MG63 (cell line): ENCODE data around the gene ZFPM1. TPM values are rescaled to one million over a fixed set of nuclear protein-coding genes. Genes with fewer than 3 reads are reported as not detected.
"Not testable (repeated sequence)": the region's sequence is repeated elsewhere in the genome, so short reads cannot be mapped to it uniquely, and the experiment has no call there.

Experiments
- DNase-seq: peaks from one replicate; pipeline ENCODE4 v3.0.0-alpha.2; 2020
- H3K27me3 ChIP-seq: fragments of 250-450 bp; sonication (Bioruptor Pico); 2 replicates; pipeline ENCODE4 v1.5.1; 2020; ENCODE audit warnings: mild to moderate bottlenecking, moderate library complexity
- H3K36me3 ChIP-seq: fragments of 250-450 bp; sonication (Bioruptor Pico); 2 replicates; pipeline ENCODE4 v1.5.1; 2020; ENCODE audit warnings: mild to moderate bottlenecking, moderate library complexity
- H3K4me3 ChIP-seq: fragments of 250-450 bp; sonication (Bioruptor Pico); 2 replicates; pipeline ENCODE4 v1.5.1; 2020; ENCODE audit warnings: mild to moderate bottlenecking, moderate library complexity
- H3K9me3 ChIP-seq: fragments of 250-450 bp; sonication (Bioruptor Pico); 2 replicates; pipeline ENCODE4 v1.5.1; 2020; ENCODE audit warnings: mild to moderate bottlenecking, moderate library complexity
- total RNA-seq: library from RNA; depleted of rRNA; stranded (reverse); fragments of >200 nt; shearing (Covaris generic); gene quantifications from 2 replicates; pipeline ENCODE4 v1.2.3, GENCODE V29; 2014; ENCODE audit warnings: low replicate concordance

Gene ZFPM1
- total RNA-seq, 1 experiment from 2014 or later = 0.33 TPM

DNA sequence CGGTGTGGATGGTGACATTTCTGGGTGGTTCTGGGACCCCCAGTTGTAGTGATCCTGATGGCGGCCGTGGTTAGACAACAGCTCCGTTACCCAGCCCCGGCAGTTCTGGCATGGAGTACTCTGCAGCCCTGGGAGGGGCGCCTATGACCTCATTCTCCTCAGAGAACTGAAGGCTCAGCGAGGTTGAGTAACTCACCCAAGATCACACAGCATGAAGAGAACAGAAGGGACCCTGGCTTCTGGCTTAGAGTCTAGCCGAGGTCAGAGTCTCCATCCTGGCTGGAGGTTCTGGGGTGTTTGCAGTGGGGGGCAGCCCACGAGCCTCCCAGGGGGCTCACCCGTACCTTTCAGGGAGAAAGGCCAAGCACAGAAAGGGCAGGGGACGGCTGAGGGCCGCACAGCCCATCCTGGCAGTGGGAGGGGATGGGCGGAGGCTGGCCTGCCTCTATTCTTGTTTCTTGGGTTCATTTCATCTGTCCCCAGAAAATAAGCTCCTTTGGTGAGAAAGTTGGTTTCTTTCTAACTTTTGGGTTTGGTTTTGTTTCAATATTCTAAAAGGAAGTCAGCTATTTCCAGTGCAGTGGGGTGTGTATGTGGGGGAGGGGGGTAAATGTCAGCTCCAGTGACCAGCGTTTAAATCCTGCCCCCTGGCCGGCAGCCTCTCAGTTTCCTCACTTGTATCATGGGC lies 13.2 kb downstream of the ZFPM1 start:
- H3K4me3 ChIP-seq = no peak overlapping the region
- no peak for DNase-seq
- H3K27me3 ChIP-seq = no peaks in the 10 kb centered on the region
- H3K36me3 ChIP-seq = no peaks in the 10 kb centered on the region
- H3K9me3 ChIP-seq = no peaks in the 10 kb centered on the region

- DNase-seq = no peak
- Histone ChIP-seq H3K36me3 (no peaks in the 10 kb centered on the region), H3K9me3 (no peaks in the 10 kb centered on the region), H3K4me3 (no peak overlapping the region), H3K27me3 (no peaks in the 10 kb centered on the region)
These were observed 13.9 kb downstream of the ZFPM1 start for GRCh38 chr16:88466949-88467348.

DNA sequence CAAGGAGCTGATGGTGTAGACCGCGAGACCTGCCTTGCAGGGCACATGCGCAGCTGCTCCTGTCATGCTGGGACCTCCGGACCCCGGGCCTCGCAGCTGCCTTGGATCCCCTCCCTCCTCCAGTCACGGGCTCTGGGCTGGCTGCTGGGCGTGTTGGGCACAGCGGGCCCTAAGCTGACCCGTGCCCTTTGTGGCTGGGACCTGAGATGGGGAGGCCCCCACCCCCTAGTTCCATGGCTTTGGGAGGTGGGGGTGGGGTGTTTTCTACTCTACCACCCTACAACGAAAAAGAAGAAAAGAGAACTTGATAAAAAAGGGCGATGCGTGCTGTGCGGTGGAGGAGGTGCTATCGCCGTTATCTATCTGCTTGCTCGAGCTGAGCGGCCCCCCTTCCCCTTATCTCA lies 14.5 kb downstream of the ZFPM1 start:
- H3K36me3 ChIP-seq = no peaks in the 10 kb centered on the region
- H3K27me3 ChIP-seq = no peaks in the 10 kb centered on the region
- DNase-seq = no peak
- H3K4me3 ChIP-seq = no peak overlapping the region
- H3K9me3 ChIP-seq = no peaks in the 10 kb centered on the region

GRCh38 chr16:88468275-88469129 lies 15.4 kb downstream of the ZFPM1 start:
- H3K27me3 ChIP-seq = no peaks in the 10 kb centered on the region
- no peaks in the 10 kb centered on the region for H3K9me3 ChIP-seq
- DNase-seq = peak; percentile 71
- H3K4me3 ChIP-seq = no peak overlapping the region
- H3K36me3 ChIP-seq = no peaks in the 10 kb centered on the region

GRCh38 chr16:88469615-88470395 lies 16.7 kb downstream of the ZFPM1 start:
- no peak for DNase-seq
- Histone ChIP-seq H3K4me3 (no peak overlapping the region), H3K36me3 (no peaks in the 10 kb centered on the region), H3K27me3 (no peaks in the 10 kb centered on the region), H3K9me3 (no peaks in the 10 kb centered on the region)

- H3K4me3 ChIP-seq, H3K36me3 ChIP-seq, H3K27me3 ChIP-seq, DNase-seq, H3K9me3 ChIP-seq: not testable (repeated sequence)
These were observed 17.3 kb downstream of the ZFPM1 start for GRCh38 chr16:88470396-88470680.

DNA sequence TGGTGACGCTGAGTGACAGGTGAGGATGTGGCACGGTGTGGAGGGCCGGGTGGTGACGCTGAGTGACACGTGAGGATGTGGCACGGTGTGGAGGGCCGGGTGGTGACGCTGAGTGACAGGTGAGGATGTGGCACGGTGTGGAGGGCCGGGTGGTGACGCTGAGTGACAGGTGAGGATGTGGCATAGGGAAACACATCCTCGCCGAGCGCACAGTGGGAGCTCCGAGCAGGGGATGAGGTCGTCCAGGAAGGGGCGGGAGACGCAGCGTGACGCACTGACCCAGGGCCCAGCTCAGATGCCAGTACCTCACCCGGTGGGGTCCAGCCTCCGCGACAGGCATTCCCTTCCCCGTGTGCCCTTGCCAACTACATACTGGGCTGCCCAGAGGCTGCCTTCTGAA lies 17.6 kb downstream of the ZFPM1 start:
- H3K36me3 ChIP-seq, H3K4me3 ChIP-seq, H3K9me3 ChIP-seq, H3K27me3 ChIP-seq, DNase-seq: not testable (repeated sequence)

DNA sequence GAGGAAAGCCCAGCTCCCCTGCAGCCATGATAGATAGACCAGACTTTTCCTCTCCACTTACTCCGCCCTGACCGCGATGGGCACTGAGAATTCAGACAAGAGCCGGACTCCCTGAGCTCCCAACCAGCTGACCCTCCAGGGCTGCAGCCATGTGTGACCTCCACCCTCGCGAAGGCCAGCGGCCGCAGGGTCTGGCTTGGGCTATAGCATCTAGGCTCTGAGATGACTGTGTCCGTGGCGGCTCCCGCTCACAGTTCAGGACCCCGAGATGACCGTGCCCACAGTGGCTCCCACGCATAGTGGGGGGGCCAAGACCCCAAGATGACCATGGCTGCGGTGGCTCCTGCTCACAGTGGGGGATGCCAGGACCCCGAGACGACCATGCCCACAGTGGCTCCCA lies 18.0 kb downstream of the ZFPM1 start:
- Histone ChIP-seq H3K9me3 (no peaks in the 10 kb centered on the region), H3K36me3 (no peaks in the 10 kb centered on the region), H3K27me3 (no peaks in the 10 kb centered on the region), H3K4me3 (no peak overlapping the region)
- DNase-seq = no peak

- Histone ChIP-seq H3K9me3 (no peaks in the 10 kb centered on the region), H3K27me3 (no peaks in the 10 kb centered on the region), H3K4me3 (no peak overlapping the region), H3K36me3 (no peaks in the 10 kb centered on the region)
- no peak for DNase-seq
These were observed 18.5 kb downstream of the ZFPM1 start for GRCh38 chr16:88471575-88471974.

DNA sequence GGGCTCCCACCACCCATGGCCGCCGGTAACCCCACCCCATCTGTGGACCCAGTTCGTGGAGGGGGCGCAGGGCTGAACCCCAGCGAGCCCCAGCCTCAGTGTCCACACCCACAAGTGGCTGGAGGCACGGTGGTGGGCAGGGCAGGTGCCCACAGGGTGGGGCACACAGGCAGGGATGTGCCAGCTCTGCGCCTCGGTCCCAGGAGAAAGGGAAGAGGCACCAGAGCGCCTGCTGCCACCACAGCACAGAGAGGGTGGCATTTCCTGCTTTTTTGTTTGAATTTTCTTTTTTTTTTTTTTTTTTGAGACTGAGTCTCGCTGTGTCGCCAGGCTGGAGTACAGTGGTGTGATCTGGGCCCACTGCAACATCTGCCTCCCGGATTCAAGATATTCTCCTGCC lies 19.0 kb downstream of the ZFPM1 start:
- Histone ChIP-seq H3K4me3 (no peak overlapping the region), H3K36me3 (no peaks in the 10 kb centered on the region), H3K9me3 (no peaks in the 10 kb centered on the region), H3K27me3 (no peaks in the 10 kb centered on the region)
- DNase-seq = no peak

GRCh38 chr16:88472637-88473205 lies 19.6 kb downstream of the ZFPM1 start:
- no peaks in the 10 kb centered on the region for H3K36me3 ChIP-seq
- no peak for DNase-seq
- no peaks in the 10 kb centered on the region for H3K9me3 ChIP-seq
- H3K27me3 ChIP-seq = no peaks in the 10 kb centered on the region
- H3K4me3 ChIP-seq = no peak overlapping the region

- no peaks in the 10 kb centered on the region for H3K36me3 ChIP-seq
- no peak for DNase-seq
- no peaks in the 10 kb centered on the region for H3K27me3 ChIP-seq
- H3K9me3 ChIP-seq = no peaks in the 10 kb centered on the region
- H3K4me3 ChIP-seq = no peak overlapping the region
These were observed 20.8 kb downstream of the ZFPM1 start for GRCh38 chr16:88473666-88474534.

GRCh38 chr16:88475037-88475436 lies 22.0 kb downstream of the ZFPM1 start:
- no peaks in the 10 kb centered on the region for H3K36me3 ChIP-seq
- DNase-seq = no peak
- H3K27me3 ChIP-seq = no peaks in the 10 kb centered on the region
- H3K9me3 ChIP-seq = no peaks in the 10 kb centered on the region
- no peak overlapping the region for H3K4me3 ChIP-seq

- Histone ChIP-seq H3K4me3 (no peak overlapping the region), H3K9me3 (no peaks in the 10 kb centered on the region), H3K36me3 (no peaks in the 10 kb centered on the region), H3K27me3 (no peaks in the 10 kb centered on the region)
- no peak for DNase-seq
These were observed 23.1 kb downstream of the ZFPM1 start for GRCh38 chr16:88476203-88476602.

- DNase-seq = no peak
- Histone ChIP-seq H3K9me3 (no peaks in the 10 kb centered on the region), H3K27me3 (no peaks in the 10 kb centered on the region), H3K4me3 (no peak overlapping the region), H3K36me3 (no peaks in the 10 kb centered on the region)
These were observed 23.8 kb downstream of the ZFPM1 start for GRCh38 chr16:88476817-88477397.
